C4-2B (cell line): ENCODE data around the gene RABGAP1.

ENCODE experiments used
- H3K27ac ChIP-seq: fragments of 450-650 bp; 2 replicates; pipeline ENCODE4 v1.5.1; 2017
- CTCF ChIP-seq: fragments of 450-650 bp; conservative IDR thresholded peaks from 2 replicates; pipeline ENCODE4 v1.5.1; 2017; ENCODE audit warnings: mild to moderate bottlenecking
- ZFX ChIP-seq: fragments of 450-650 bp; IDR thresholded peaks from 2 replicates; pipeline ENCODE4 v1.6.1; 2017

Gene RABGAP1

DNA sequence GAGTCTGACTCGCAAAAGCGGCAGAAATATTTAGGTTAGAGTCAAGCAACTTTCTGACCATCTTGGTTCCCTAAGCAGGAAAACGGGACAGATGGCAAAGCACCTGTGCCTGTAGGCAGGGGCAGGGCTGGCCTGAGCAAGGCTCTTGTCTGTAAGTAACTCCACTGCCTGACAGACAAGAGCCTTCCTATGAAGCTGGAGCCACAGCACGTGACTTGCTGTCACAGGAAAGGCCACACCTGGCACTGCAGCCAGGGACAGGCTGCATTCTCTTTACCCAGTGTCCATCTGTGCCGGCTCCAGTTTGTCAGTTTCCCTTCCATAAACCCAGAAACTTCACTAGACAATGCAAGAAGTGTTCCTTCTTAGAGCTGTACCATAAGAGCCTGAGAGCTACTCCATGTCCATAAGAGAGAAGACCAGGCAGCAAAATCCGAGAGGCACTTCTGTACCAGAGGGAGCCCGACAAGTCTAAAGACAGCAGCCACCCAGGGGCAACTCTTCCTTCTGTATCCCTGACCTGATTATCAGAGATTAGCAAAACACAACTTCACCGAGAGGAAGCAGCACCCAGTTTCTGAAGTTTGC lies 170.7 kb downstream of the RABGAP1 start:
- H3K27ac ChIP-seq: no peak overlapping the region

DNA sequence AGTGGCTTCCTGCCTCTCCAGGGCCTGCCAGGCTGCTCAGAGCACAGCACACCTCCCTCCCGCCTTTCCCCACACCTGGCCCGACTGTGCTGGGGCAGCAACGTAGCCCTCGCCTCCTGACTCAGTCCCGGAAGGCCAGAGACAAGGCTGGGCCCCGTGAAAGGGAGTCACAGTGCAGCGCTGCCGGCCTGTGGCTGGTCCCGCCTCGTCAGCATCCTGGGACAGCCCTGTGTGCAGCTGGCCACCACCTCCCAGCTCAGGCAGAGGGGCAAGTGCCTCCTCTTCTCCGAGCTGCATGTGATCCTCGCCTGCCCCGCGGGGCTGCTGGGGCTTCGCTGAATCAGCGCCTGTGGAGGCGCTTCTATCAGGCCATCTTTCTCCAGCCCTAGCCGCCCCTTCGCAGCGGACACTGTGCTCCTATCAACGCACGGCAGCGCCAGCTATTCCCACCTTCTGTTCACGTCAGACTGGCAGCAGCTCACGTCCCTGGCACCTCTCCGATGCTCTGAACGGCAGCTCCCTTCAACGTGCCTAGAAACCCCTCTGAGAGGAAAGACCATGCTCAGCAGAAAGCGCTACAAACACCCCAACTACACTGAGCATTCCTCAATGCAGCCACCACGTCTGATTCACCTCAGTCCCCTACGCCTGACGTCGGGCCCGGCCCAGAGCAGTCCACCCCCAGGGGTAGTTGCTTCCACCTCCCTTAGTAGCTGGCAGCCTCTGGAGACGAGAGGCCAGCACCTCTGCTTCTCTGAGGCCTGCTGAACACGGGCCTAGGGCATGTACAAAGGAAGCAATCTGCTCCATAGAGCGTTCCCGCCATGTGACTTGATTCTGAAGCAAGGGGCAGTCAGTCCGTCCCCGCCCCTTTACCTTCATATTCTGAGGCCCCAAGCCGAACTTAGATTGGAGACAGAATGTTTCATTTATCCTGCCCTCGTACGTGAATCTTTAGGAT lies 171.5 kb downstream of the RABGAP1 start:
- TF ChIP-seq ZFX (no peak), CTCF (no peak)
- H3K27ac ChIP-seq: no peak overlapping the region

More for the DNA sequence above, 170.7 kb downstream of the RABGAP1 start:
- TF ChIP-seq ZFX (no peak), CTCF (no peak)

- H3K27ac ChIP-seq: no peak overlapping the region
- TF ChIP-seq CTCF: no peak
- TF ChIP-seq ZFX: no peak
Measured at GRCh38 chr9:123113185-123113584, 172.4 kb downstream of the RABGAP1 start.

DNA sequence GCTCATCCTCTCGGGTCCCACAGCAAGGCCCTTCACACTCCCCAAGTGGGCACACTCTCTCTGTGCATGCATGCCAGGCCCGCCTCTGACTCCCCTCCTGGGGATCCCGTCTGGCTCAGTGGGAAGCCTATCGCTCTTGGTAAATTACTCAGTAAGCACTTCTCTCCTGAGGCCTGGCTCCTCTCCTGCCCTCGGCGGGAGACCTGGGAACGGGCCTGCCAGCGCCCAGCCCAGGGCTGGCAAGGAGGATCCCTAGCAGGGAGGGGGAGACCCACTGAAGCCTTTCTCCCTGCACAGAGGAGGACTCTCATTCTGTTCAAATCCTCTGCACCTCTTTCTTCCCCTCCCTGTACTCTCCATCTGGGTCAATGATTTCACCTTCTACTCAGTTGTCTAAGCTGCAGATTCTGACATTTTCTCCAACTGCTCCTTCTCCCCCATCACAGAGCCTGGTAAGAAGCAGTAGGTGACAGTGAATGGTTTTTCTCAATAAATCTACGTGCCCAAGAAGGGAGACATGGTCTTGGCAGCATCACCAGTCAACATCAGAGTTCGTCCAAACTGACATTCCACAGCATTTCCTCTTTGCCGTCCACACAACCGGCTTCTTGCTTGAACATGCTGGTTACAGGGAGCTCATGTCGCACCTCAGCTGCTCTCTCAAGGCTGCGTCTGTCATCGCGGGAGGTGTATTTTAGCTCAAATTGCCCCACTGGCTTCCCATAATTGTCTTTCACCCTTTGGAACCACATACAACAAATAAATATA lies 174.5 kb downstream of the RABGAP1 start:
- TF ChIP-seq ZFX (no peak), CTCF (no peak)
- no peak overlapping the region for H3K27ac ChIP-seq

DNA sequence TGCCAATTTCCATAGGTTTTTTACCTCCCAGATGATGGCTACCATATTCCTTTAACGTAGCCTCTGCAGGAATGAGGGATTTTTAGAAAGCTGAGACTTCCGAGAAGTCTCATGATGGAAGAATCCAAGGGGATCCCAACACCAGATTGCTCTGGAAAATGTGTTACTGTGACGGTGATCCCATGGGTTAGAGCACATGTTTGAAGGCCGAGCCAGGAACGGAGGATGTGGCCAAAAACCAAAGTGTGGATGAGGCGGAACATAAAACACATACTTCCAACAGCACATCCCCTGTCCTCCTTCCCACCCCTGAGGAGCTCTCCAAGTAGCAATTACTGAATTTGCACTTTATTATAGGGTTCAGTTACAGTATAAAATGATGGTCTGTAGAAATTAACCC lies 175.2 kb downstream of the RABGAP1 start:
- H3K27ac ChIP-seq: no peak overlapping the region

GRCh38 chr9:123119566-123119965 lies 178.7 kb downstream of the RABGAP1 start:
- no peak for TF ChIP-seq CTCF
- no peak for TF ChIP-seq ZFX
- H3K27ac ChIP-seq: no peak overlapping the region

More for the DNA sequence above, 175.2 kb downstream of the RABGAP1 start:
- no peak for TF ChIP-seq CTCF
- no peak for TF ChIP-seq ZFX
